EL (cell line): Measurements from ENCODE around the gene NAALAD2.
A peak's percentile ranks its signal among the peaks of the same experiment; 100 is the strongest.
"Not testable (repeated sequence)": the region's sequence is repeated elsewhere in the genome, so short reads cannot be mapped to it uniquely, and the experiment has no call there.

ENCODE experiments used
- DNase-seq: peaks from one replicate; pipeline ENCODE4 v3.0.0-alpha.2; 2016

The NAALAD2 gene

GRCh38 chr11:90134478-90135003 lies at the start of gene NAALAD2:
Gene NAALAD2, plus strand, starts transcription at chr11:90134663. Its CDS starts 96 bp downstream, at chr11:90134759.
- DNase-seq = peak; percentile 19

DNA sequence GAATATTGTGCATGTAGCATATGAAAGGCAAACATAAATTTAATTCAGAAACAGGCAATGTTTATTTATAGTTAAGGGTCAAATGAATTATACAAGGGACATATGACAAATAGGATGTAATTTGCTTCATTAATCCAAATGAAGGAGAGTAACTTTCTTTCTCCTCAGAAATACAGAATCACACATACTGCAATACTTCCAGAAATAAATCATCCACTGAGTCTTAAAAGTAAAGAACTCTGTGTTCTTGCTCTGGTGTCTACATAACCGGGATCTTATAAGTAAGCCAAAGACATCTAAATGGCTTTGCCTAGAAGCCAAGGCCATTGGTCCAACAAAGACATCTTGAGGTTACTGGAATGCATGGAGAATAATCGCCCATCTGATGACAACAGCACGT lies 48.8 kb upstream of the NAALAD2 start, which contains the start of gene UBTFL1:
TSS of gene UBTFL1 (plus strand) at position 301 of the 400 bp plus-strand sequence. CDS start at position 301, 0 bp downstream.
- DNase-seq = not testable (repeated sequence)

GRCh38 chr11:90088731-90089130 lies 45.7 kb upstream of the NAALAD2 start:
- not testable (repeated sequence) for DNase-seq

- not testable (repeated sequence) for DNase-seq
These were observed 39.1 kb upstream of the NAALAD2 start for GRCh38 chr11:90095230-90095924.

- not testable (repeated sequence) for DNase-seq
These were observed 36.2 kb upstream of the NAALAD2 start for GRCh38 chr11:90098261-90098660.

- no peak for DNase-seq
These were observed 34.0 kb upstream of the NAALAD2 start for GRCh38 chr11:90100431-90100830.

DNA sequence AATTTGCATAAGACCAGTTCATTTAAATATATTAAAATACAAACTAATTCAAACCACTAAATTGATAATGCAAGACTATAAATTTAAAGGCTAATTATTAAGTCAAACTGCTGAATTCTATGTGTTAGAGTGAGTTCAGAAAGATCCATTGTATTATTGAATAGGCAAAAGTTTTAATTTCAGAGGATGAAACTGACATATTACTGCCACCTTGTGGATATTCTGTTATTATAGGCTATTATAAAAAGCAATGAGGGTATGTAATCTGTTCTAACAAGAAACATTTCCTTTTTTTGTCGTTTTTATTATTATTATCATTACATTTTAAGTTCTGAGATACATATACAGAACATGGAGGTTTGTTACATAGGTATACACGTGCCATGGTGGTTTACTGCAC lies 20.9 kb upstream of the NAALAD2 start:
- no peak for DNase-seq

DNA sequence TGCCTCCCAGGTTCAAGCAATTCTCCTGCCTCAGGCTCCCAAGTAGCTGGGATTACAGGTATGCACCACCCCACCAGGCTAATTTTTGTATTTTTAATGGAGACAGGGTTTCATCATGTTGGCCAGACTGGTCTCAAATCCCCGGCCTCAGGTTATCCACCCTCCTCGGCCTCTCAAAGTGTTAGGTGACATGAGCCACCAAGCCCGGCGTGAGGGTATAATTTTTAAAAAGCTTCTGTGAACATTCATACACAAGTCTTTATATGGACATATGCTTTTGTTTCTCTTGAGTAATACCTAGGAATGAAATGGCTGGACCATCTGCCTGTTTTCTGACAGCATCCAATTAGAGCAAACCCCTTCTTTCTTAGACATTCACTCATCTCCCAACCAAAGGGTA lies 14.3 kb upstream of the NAALAD2 start:
- DNase-seq = no peak

DNA sequence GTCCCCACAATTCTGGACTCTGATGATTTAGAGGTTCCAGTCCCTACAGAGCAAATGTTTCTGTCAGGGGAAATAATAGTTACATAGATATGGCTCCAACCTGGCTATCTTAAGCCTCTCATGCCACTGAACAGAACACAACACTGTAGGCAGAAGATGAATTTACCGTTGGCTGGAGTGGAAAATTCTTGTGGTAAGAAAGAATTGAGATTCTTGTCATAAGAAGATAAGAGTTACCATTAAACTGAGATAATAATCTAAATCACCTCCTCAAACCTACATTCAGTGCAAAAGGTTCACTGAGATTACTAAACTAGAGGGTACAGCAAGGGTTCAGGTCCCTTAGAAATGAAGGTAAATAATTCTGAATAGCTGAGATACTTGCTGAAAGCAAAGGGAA lies 10.1 kb upstream of the NAALAD2 start:
- DNase-seq = no peak

DNA sequence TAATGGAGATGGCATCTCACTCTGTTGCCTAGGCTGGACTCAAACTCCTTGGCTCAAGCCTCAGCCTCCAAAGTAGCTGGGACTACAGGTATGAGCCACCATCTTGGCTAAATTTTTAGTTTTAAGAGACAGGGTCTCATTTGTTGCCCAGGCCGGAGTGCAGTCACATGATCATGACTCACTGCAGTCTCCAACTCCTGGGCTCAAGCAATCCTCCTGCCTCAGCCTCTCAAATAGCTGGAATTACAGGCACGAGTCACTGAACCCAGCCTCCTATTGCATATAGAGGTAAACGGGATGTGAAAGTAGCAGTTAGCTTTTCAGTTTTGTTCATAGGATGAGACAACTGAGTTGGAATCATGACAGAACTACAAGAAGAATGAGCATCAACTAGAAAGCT lies 9.5 kb upstream of the NAALAD2 start:
- no peak for DNase-seq

GRCh38 chr11:90133560-90134477 lies 644 bp upstream of the NAALAD2 start:
- DNase-seq = no peak

DNA sequence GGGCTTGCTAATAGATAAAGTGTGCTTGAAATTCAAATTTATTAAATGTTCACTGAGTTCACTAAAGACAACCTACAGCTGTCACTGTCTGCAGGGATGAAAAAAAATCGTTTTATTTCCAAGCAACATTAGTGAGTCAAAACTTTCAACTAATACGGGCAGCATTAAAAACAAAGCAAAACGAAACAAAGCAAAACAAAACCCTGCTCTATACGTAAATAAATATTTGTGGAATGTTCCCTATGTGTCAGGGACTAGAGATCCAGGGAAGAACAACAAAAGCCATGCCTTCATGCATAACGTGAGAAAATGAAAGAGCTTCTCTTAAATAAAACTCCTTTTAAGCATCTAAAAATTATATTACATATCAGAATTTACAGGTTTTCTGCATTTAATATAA lies 553 bp downstream of the NAALAD2 start:
- no peak for DNase-seq

DNA sequence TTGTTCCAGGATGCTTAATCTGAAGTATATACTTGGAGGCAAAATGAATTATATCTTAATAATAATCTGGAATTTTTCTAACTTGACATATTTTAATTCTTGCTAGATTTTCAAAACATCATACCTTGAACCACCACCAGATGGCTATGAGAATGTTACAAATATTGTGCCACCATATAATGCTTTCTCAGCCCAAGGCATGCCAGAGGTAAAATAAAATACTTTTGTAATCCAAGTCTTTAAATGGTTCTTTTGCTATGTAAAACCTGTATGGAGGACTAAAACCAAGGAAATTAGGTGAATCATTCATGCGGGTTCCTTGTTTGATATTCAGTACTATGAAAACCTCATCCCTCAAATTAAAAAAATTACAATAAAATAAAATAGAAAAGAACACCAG lies 14.4 kb downstream of the NAALAD2 start:
- DNase-seq = no peak

DNA sequence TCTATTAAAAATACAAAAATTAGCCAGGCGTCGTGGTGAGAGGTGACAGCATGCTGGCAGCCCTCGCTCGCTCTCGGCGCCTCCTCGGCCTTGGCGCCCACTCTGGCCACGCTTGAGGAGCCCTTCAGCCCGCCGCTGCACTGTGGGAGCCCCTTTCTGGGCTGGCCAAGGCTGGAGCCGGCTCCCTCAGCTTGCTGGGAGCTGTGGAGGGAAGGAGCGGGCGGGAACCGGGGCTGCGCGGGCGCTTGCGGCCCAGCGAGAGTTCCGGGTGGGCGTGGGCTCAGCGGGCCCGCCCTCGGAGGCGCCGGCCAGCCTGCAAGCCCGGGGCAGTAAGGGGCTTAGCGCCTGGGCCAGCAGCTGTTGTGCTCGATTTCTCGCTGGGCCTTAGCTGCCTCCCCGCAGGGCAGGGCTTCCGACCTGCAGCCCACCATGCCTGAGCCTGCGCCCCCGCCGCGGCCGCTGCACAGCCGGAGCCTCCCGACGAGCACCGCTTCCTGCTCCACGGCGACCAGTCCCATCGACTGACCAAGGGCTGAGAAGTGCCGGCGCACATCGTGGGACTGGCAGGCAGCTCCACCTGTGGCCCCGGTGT lies 32.6 kb downstream of the NAALAD2 start:
- DNase-seq = not testable (repeated sequence)

DNA sequence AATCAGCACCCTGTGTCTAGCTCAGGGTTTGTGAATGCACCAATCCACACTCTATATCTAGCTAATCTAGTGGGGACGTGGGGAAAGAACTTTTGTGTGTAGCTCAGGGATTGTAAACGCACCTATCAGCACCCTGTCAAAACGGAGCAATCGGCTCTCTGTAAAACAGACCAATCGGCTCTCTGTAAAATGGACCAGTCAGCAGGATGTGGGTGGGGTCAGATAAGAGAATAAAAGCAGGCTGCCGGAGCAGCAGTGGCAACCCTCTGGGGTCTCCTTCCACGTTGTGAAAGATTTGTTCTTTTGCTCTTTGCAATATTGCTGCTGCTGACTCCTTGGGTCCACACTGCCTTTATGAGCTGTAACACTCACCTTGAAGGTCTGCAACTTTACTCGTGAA lies 33.2 kb downstream of the NAALAD2 start:
- not testable (repeated sequence) for DNase-seq

GRCh38 chr11:90168571-90168970 lies 34.1 kb downstream of the NAALAD2 start:
- no peak for DNase-seq

DNA sequence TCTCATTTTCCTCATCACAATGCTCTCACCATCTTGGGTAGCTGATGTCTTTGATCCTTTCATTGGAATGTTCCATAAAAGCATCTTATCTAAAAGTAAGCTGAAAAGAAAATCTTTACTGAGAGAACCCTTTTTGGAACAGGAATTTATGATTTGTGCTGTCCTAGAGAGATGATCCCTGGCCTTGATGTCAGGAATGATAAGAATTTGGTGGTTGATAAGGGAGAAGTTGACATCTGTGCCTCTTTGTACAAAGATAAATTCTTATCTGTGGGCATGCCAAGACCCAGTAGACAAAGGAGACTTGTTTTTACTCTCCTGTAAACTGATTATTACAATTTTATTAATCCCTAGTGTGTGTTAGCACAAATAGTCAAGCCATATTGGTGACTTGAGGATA lies 36.9 kb downstream of the NAALAD2 start:
- DNase-seq = no peak

DNA sequence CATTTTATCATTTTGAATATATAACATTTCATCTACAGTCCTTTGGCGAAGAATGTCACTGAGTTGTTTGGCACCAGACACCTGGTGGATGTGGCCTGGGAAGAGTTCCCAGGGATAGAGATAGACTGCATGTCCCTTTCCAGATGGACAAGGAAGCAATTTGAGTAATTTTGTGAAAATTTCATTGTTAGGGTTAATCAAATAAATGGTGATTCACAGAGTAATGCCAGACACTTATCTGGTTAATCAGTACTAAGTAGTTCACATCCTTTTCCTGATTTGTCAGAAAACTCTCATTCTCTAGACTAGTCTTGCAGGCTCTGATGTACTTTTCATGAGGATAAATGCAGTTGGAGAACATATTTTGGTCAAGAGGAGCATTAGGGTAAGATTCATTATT lies 41.6 kb downstream of the NAALAD2 start:
- no peak for DNase-seq

DNA sequence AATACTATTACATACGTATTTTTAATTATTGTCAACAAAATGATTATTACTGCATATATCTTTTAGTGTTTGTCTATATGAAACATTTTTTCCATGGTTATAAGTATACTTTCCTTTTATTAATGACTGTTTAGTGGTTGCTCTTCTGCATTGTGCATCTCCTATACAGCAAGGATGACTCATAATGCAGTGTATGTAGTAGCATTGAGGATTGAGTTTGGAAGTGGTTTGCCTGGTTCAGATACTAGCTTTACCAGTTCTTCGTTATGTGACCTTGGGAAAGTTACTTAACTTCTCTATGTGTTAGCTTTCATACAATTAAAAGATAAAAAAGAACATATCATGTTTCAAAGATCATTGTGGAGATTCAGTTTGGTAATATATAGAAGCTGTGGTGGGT lies 44.3 kb downstream of the NAALAD2 start:
- DNase-seq = no peak

- no peak for DNase-seq
These were observed 45.5 kb downstream of the NAALAD2 start for GRCh38 chr11:90179923-90180322.

DNA sequence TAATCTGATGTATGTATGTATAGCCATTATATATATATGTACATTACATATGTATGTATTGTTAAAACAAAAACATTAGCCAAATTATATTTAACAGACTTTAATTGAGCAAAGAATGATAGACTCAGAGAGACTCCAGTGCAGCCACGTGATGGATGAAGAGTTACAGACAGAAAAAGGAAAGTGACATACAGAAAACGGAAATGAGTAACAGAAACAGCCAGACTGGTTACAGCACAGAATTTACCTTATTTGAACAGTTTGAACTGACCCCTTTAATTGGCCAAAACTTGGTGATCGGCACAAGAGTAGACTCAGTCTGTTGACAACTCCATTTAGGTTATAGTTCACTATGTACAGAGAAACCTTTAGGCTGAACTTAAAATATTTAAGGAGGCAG lies 53.4 kb downstream of the NAALAD2 start:
- no peak for DNase-seq

GRCh38 chr11:90189011-90189410 lies 54.5 kb downstream of the NAALAD2 start:
- DNase-seq = no peak

- no peak for DNase-seq
These were observed 58.6 kb downstream of the NAALAD2 start for GRCh38 chr11:90192869-90193582.
